ENCODE results near the gene ERI3.
A peak's percentile ranks its signal among the peaks of the same experiment; 100 is the strongest.
"Not testable (repeated sequence)": the region's sequence is repeated elsewhere in the genome, so short reads cannot be mapped to it uniquely, and the experiment has no call there.

The ERI3 gene

DNA sequence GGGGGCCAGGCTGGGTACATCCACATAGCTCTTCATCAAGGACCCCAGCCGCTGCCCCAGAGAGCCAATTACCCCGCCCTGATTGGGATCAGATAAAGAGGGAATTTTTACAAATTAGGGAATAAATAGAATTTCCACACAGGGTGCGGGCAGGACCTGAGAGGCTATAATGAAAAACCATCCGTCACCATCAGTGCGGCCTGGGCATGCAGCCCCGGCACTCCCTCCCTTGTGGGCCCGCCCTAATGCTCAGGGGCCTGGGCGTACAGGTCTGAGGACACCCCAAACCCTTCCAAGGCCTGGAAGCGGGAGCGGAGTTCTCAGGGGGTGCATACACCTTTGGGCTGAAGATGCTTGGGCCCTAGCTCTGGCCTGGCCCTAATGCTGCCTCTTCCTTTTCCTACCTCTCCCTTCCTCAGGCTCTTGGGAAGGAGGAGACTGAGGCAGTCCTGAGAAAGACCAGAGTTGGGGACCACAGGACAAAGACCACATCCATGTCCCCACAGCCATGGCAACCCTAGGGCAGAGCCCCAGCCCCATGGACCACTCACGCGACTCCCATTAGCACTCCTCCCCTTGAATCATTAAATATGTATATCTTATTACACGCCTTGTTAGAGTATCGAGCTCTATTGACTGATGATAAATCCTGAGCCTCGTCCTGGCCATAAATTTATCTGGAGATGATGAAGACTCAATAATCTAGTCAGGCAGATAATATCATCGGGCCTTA, 125.5 kb downstream of the ERI3 start:
- DNase-seq = no peak

DNA sequence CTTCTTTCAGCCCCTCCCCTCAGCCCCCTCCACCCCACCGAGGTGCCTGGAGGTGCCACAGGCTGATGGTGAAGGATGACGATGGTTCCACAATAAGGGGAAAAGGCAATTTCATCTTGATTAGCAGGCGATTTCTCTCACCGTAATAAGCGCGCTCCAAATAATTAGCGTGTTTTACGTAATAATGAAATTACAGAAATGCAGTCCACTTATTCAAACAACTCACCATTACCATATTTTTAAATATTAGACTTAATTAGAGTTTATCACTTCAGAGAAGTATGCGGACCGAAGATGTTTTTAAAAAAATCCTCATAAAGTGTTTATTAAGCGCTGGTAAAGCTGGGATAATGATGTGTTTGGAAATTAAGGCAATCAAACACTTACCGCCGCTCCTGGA, 126.8 kb downstream of the ERI3 start:
- no peak for DNase-seq

DNA sequence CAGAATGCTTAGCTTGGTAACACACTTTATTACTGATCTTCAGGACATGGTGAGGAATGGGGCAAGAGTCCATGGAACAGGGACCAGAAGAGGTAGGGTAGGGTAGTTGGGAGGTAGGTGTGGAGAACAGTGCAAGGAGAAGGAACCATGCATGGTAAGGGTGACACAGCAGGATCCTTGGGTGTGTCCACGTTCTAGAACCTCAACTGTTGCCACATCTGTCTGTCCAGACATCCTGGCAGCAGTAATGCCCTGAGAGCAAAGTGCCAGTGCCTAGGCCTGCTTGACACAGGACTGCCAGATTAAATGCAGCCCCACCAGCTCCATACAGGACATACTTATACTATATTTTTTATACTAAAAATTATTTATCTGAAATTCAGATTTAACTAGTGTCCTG, 127.8 kb downstream of the ERI3 start:
- DNase-seq = no peak

DNA sequence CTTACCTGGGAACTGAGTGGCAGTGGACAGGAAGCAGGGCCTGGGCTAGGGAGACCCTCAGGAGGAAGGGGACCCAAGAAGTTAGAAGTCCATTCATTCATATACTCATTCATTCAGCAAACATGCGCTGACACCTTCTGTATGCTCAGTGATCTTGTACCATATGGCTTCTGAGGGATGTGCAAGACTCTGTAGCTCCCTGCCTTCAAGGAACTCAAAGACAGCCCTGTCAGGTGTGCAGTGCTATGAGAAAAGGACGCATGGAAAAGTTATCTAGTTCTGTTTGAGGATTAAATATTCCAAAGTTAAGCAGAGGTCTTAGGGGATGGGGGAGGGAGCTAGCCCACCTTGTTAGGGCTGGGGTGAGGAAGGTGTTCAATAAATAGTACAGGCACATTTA, 129.3 kb downstream of the ERI3 start:
- DNase-seq = no peak

DNA sequence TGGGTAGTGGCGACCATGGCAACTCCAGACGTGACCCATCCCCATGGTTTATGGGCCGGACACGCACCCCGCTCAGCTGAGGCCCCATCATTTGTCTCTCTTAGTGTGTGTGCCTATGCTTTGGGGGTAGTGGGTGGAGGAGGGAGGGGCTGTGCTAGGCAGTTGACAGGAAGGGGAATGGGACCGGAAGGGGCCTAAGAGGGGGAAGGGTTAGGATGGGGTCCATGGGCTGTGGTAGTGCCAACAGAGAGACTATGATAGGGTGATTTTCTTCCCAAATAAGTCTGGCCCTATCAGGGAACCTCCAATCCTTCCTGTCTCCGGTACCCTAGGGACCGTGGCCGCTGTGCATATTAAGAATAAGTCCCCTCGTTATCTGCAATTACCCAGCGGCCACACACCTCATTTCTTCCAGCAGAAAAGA, 131.9 kb downstream of the ERI3 start:
- no peak for DNase-seq

DNA sequence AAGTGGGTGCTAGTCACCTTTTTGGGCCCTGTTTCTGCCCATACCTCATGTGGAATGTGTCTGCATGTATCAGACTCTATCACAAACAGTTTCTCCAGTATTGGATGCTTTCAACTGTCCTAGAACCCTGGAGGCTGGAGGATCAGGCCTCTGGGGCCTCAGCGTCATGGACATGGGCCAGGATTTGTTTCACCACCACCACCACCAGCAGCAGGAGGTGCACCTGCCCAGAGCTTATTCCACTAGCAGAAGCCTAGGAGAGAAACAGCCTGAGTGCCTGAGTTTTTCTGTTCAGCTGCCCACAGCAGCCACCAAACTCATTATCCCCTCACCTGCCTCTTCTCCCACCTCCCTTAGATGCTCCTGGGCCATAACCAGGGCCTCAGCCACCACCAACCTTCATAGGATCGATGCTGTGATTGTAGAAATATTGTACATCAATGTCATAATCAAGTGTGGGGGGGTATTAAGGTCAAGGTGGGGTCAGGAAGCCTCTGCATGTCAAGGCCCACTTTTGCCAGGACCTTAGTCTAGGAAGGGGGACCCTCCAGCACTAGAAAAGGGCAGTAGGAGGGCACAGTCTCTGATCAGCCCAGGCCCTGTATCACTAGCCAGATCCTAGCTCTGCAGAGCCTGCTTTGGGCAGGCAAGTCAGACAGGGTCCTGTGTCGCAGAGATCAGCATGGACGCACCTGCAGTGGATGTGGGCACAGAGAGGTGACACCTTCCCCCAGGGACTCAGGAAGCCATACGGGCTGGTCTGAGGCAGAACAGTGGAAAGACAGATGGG, 132.5 kb downstream of the ERI3 start:
- no peak for DNase-seq

DNA sequence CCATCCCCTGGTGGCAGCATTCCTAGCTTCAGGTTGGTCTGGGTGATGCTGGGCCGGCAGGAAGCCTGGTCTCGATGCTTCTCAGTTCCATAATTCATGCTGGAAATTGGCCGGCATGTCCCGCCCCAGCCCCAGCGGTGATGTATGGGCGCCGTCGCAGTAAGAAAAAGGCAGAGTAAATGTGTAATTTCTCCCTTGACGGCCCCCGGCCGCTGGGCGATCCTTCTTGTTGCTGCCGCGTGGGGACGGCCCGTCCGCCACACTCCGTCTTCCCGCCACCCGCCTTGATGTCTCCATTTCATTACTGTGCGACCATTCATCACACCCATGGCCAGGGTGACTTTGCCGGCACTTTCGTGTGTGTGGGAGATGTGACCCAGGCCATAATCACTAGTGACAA, 133.3 kb downstream of the ERI3 start:
- no peak for DNase-seq

DNA sequence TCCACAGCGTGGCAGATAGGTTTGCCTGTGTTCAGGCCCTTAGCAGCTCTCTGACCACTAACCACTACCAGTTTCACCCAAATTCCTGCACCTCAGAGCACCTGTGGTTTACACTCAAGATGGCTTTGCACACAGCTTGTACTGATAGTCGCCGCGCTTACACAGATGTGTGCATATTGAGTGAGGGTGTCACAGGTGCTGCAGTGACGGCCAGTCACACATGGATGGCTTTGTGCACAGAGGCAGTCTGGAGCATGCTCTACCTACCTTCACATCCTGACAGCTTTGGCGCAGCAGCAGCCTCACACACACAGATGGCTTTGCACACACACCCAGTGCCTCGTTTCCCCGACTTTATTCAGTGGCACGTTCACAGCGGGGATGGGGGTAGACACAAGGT, 134.3 kb downstream of the ERI3 start:
- no peak for DNase-seq

DNA sequence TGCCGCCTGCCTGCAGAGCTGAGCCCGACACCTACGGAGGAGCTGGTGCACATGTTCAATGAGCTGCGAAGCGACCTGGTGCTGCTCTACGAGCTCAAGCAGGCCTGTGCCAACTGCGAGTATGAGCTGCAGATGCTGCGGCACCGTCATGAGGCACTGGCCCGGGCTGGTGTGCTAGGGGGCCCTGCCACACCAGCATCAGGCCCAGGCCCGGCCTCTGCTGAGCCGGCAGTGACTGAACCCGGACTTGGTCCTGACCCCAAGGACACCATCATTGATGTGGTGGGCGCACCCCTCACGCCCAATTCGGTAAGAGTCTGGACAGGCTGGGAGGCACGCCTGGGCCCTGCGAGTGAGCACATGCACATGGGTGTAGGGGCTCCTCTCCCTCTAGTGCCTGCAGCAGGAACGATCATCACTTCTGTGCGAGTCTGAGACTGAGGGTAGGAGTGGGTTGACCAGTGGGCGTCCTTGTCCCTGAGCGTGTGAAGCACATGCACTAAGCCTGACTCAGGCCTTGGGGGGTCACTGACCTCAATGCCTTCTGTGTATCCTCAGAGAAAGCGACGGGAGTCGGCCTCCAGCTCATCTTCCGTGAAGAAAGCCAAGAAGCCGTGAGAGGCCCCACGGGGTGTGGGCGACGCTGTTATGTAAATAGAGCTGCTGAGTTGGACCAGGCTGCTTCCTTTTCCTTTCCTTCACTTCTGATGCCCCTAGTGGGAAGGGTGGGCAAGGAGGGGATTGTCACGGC, 134.9 kb downstream of the ERI3 start:
- no peak for DNase-seq

DNA sequence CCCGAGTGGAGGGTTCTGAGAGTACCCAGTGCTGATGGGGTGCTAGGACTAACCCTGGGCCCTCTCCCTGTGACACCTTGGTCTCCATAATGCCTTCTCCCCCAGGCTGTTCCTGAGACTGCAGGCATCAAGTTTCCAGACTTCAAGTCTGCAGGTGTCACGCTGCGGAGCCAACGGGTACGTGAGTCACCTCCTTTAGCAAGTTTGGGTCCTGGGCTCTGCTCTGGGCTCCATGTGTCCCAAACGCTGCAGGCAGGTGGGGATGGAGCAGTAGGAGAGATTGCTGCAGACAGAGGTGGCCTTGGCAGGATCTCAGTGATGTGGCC, 135.8 kb downstream of the ERI3 start:
- no peak for DNase-seq

DNA sequence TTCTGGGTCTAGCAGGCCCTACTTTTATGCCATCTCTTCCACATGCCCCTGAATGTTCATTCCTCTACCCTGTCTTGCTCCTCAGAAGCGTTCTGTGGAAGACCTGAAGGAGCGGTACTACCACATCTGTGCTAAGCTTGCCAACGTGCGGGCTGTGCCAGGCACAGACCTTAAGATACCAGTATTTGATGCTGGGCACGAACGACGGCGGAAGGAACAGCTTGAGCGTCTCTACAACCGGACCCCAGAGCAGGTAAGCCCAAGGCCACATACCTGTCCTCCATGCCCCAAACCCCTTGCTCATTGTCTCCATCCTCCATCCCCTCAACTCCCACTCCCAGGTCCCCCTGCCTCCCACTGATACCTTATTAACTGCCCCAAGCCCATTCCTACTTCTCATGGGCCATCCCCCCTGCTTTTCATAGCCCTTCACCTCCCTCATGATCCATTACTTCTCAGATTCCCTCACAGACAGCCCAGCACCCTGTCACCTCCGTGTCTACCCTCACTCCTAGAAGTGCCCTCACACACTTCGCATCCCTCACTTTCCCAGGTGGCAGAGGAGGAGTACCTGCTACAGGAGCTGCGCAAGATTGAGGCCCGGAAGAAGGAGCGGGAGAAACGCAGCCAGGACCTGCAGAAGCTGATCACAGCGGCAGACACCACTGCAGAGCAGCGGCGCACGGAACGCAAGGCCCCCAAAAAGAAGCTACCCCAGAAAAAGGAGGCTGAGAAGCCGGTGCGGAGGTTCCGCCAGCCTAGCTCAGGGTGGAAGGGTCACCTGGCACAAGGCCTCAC, 136.4 kb downstream of the ERI3 start:
- no peak for DNase-seq

DNA sequence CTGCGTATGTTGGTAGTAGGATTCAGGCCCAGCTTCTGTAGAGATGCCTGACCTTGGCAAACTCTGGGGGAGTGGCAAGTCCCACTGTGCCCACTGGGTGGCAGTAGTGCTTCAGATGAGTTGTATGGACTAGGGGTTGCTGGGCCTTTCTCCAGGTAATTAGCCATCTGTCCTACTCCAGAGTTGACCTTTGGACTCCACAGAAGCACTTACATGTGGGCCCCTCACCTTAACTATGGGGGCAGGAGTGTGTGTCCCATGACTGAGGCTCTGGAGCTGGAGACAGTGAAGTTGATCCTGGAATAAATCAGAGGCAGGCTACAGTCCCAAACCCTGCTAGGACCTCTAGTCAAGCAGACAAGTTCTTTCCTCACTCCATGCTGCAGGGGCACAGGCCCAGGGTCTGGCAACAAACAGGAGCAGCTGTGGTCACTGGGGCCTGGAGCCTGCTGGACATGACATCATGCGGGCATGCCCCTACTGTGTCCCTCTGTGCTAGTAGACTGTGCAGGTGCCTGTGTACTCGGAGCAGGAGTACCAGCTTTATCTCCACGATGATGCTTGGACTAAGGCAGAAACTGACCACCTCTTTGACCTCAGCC, 137.1 kb downstream of the ERI3 start:
- DNase-seq = peak; percentile 77

DNA sequence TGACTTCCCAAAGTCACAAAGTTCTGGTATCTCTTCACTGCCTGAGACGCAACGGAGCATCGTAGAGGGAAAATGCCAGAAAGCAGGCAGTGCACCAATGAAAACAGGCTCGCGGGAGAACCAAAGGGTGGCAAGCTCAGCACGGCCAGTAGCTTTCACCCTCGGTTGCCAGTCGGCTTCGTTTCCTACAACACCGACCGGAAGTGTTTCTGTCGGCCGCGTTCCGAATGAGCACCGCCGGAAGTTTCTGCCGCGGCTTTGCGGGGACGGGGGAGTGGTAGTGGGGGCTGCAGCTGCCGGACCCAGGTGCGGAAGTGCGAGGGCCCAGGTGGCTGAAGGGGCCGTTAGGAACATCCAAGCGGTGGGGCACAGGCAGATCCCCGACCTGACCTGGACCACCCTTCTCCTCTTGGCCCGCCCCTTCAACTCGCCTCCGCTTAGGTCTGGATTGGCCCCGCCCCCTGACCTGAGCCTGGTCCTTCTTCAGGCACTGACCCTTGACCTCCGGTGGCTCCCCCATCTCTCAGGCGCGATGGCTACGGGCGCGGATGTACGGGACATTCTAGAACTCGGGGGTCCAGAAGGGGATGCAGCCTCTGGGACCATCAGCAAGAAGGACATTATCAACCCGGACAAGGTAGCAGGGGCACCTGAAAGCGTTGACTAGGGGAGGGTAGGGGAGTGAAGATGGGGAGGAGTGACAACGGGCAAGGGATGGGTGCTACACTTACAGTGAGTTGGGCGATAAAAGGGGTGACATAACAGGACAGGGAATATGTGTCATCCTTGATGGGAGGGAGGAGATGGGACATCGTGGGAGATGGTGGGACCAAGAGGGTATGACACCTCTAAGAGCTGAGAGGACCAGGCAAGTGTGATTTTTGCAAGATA, 141.6 kb downstream of the ERI3 start, which contains the start of gene DMAP1:
DMAP1 (plus strand) TSS at position 250 of the 891 bp plus-strand sequence; CDS start at position 533, 283 bp downstream.
- peak; percentile 92 for DNase-seq

DNA sequence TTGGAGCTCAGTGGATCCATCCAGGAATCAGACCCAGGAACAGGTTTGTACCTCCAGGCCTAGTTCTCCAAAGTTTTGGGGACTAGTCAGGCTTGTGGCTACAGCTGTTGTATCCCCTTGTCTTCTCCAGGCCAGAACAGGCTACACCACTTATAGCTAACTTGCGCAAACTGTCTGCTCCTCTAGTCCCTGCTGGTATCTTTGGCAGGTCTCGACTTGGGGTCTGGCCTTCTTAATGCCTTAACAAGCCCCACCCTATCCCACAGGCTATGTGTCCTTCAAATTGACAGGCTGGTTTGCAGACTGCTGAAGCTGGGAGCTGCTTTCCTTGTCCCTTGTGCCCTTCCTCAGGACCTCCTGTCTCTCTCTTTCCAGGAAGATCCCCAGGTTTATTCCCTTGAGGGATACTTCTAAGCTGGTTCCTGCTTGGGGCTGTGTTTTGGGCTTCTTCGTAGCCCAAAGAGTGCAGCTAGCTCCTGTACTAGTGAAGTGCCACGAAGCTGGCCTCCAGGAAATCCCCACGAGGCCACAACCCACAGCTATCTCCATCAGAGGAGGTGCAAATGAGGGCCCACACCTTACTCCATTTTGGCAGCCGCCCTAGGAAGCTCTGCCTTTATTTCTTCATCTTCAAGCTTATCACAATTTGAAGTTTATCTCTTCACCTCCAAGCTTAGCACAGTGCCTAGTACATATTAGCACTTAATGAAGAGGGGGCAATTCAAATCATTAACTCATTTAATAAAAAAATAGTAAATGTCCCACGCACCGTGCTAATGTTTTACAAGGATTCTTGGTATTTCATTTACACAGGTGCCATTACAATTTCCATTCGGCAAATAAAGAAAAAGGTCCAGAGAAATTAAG, 142.5 kb downstream of the ERI3 start:
- DNase-seq = peak; percentile 34

DNA sequence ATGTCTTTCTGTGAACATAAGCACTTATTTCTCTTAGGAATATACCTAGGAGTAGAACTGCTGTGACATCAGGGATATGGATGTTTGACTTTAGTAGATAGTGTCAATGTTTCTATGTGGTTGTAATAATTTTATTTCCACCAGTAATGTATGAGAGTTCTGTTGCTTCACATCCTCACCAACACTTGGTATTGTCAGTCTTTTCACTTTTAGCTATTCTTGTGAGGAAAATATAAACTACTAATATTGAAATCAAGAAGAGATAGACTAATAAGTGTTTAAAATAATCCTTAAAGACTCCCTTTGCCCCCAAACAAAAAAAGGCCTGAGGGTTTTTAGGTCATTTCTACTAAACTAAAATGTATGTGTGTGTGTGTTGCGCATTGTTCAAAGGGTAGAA, 144.5 kb downstream of the ERI3 start:
- no peak for DNase-seq

DNA sequence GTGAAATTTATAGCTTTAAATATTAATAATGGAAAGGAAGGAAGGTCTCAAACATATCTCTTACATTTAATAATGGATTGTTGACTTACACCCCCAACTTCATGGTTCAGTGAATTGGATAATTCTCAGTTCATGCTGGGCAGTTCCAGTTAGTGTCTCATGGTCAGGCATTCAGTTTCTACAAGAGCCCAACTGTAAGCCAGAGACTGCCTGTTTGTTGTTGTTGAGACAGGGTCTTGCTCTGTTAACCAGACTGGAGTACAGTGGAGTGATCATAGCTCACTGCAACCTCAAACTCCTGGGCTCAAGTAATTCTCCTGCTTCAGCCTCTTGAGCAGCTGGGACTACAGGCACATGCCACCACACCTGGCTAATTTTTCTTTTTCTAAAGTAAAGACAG, 146.8 kb downstream of the ERI3 start:
- no peak for DNase-seq

DNA sequence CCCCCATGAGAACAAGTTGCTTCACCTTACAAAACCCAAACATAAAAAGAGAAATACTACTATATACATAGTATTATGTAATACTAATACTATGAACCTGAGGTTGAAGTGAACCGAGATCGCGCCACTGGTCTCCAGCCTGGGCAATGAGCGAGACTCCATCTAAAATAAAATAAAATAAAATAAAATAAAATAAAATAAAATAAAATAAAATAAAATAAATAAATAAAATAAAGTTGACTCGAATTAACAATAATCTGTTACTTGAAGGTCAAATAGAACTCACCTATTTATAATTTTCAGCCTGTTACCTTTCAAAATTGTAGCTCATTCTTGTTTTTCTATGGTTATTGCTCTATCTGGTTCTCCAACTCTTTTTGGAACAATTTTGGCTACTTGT, 148.5 kb downstream of the ERI3 start:
- DNase-seq = not testable (repeated sequence)

DNA sequence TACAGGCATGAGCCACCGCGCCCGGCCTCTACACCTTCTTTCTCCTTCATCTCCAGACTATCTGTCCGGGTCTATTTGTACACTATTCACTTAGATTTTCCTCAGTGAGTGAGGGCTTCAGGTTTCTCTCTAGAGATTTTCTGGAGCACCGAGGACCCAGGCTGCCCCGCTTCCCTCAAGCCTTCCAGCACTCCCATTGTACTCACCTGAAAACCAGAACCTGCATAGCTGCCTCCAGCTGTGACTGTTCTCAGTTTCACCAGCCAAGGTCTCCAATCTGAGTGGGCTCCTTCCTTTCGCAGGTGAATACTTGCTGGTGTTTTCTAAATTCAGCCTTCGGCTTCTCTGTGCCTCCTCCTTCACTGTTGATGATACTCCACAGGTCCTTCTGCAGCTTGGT, 154.7 kb downstream of the ERI3 start:
- DNase-seq = no peak

DNA sequence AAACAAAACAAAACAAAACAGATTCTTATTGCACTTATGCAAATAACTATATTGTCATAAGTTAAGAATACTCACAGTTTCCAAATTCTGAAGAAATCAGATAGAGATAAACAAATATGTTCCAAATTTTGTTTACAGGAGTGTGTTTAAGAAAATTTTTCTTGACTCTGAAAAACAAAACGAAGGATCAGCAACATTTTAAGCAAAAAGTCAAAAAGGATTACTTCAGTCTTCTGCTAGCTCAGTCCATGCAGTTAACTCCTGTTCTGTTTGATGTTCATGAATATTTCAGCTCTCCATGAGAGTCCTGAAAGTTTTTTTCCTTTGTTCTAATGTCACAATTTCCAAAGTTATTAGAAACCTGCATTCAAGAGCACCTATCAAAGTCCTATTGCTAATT, 180.4 kb downstream of the ERI3 start:
- no peak for DNase-seq
